Measurements from ENCODE around the gene IFT74.

DNA sequence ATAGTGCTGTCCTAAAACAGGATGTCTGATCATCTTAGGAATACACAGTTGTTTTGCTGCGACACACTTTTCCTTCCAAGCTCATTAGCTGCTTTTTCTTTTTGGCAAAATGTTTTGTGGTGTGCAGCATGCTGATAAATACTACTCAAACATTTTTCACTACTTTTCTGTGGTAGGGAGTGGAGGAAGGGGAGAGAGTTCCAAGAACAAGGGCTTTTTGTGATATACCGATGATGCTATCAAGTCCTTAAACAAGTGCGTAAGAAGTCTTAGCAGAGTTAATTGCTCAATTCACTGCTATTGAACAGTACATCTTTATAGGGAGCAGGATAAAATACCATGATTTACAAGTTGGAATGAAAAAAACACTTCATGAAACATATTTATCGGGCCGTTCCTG is 129.2 kb downstream of the IFT74 start:
- TF ChIP-seq, protein P1, sequence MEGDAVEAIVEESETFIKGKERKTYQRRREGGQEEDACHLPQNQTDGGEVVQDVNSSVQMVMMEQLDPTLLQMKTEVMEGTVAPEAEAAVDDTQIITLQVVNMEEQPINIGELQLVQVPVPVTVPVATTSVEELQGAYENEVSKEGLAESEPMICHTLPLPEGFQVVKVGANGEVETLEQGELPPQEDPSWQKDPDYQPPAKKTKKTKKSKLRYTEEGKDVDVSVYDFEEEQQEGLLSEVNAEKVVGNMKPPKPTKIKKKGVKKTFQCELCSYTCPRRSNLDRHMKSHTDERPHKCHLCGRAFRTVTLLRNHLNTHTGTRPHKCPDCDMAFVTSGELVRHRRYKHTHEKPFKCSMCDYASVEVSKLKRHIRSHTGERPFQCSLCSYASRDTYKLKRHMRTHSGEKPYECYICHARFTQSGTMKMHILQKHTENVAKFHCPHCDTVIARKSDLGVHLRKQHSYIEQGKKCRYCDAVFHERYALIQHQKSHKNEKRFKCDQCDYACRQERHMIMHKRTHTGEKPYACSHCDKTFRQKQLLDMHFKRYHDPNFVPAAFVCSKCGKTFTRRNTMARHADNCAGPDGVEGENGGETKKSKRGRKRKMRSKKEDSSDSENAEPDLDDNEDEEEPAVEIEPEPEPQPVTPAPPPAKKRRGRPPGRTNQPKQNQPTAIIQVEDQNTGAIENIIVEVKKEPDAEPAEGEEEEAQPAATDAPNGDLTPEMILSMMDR (IDR thresholded peaks at IDR 0.05): no peak
- TF ChIP-seq POLR2A (IDR thresholded peaks at IDR 0.05): no peak
